ENCODE measurements around the gene SLC7A6OS. TPM values are rescaled to one million over a fixed set of nuclear protein-coding genes. Genes with fewer than 3 reads are reported as not detected.

The SLC7A6OS gene
- polyA plus RNA-seq, 1 donor (not counting 4 experiments of a cell fraction or from before 2014, with no cell fraction given): 12.6 TPM

GRCh38 chr16:68338326-68339119 is 27.8 kb upstream of the SLC7A6OS start:
- Histone ChIP-seq H2AFZ (ENCODE audit: control insufficient read depth, low read length) (no peak overlapping the region), H3K36me3 (ENCODE audit: control insufficient read depth in 2 of 2, extremely low read depth in 1 of 2, insufficient read depth in 2 of 2, low read length in 2 of 2) (peaks cover 14 to 25% of the 10 kb centered on the region in 2 experiments), H3K9ac (ENCODE audit: control insufficient read depth, extremely low read depth, insufficient read depth, low read length) (no peak overlapping the region), H3K4me2 (ENCODE audit: control insufficient read depth, extremely low read depth, insufficient read depth, low read depth, low read length) (no peak overlapping the region), H3K9me1 (ENCODE audit: control insufficient read depth, extremely low read depth, insufficient read depth, low read length) (no peaks in the 10 kb centered on the region), H3K27ac (ENCODE audit: control insufficient read depth, insufficient read depth, low read length) (no peak overlapping the region), H3K4me1 (ENCODE audit: control insufficient read depth, extremely low read depth, insufficient read depth, low read length) (peaks cover 9% of the 10 kb centered on the region), H3K27me3 (ENCODE audit: control insufficient read depth, extremely low read depth, insufficient read depth, low read length) (no peaks in the 10 kb centered on the region), H3K9me3 (ENCODE audit: control insufficient read depth, low read depth, low read length) (no peaks in the 10 kb centered on the region), H4K20me1 (ENCODE audit: control insufficient read depth, extremely low read depth, insufficient read depth, low read length) (no peaks in the 10 kb centered on the region), H3K79me2 (ENCODE audit: control insufficient read depth, insufficient read depth, low read length) (no peaks in the 10 kb centered on the region), H3K4me3 (ENCODE audit: control insufficient read depth in 2 of 3, extremely low read depth in 1 of 3, insufficient read depth in 2 of 3, low read depth in 1 of 3, low read length in 3 of 3) (no peak overlapping the region)
- TF ChIP-seq, protein P1, sequence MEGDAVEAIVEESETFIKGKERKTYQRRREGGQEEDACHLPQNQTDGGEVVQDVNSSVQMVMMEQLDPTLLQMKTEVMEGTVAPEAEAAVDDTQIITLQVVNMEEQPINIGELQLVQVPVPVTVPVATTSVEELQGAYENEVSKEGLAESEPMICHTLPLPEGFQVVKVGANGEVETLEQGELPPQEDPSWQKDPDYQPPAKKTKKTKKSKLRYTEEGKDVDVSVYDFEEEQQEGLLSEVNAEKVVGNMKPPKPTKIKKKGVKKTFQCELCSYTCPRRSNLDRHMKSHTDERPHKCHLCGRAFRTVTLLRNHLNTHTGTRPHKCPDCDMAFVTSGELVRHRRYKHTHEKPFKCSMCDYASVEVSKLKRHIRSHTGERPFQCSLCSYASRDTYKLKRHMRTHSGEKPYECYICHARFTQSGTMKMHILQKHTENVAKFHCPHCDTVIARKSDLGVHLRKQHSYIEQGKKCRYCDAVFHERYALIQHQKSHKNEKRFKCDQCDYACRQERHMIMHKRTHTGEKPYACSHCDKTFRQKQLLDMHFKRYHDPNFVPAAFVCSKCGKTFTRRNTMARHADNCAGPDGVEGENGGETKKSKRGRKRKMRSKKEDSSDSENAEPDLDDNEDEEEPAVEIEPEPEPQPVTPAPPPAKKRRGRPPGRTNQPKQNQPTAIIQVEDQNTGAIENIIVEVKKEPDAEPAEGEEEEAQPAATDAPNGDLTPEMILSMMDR (optimal IDR thresholded peaks at IDR 0.05 in 1 of 3, IDR thresholded peaks at IDR 0.05 in 1 of 3, conservative IDR thresholded peaks at IDR 0.05 in 1 of 3; ENCODE audit: extremely low read depth in 1 of 3, insufficient read depth in 2 of 3, low read length in 3 of 3): no peak
- TF ChIP-seq EZH2 (IDR thresholded peaks at IDR 0.05; ENCODE audit: low read length): no peak
- dilution Hi-C loops (cut with MboI; ENCODE audit: extremely low pct_ligation_motif_present, low sequenced_read_pairs): no loop called here
- DNase-seq (ENCODE audit: low read depth, low spot score) (no peak), FAIRE-seq (no peak)

GRCh38 chr16:68335175-68335574 is 24.4 kb upstream of the SLC7A6OS start:
- no peak overlapping the region for H3K4me3 ChIP-seq (ENCODE audit: control insufficient read depth in 2 of 3, extremely low read depth in 1 of 3, insufficient read depth in 2 of 3, low read depth in 1 of 3, low read length in 3 of 3)
- no peak for DNase-seq (ENCODE audit: low read depth, low spot score)
- H4K20me1 ChIP-seq (ENCODE audit: control insufficient read depth, extremely low read depth, insufficient read depth, low read length): no peaks in the 10 kb centered on the region
- no peak overlapping the region for H3K9ac ChIP-seq (ENCODE audit: control insufficient read depth, extremely low read depth, insufficient read depth, low read length)
- FAIRE-seq: no peak
- dilution Hi-C loops (cut with MboI; ENCODE audit: extremely low pct_ligation_motif_present, low sequenced_read_pairs): no loop called here
- no peaks in the 10 kb centered on the region for H3K9me3 ChIP-seq (ENCODE audit: control insufficient read depth, low read depth, low read length)
- no peak for TF ChIP-seq EZH2 (IDR thresholded peaks at IDR 0.05; ENCODE audit: low read length)
- TF ChIP-seq, protein P1 (optimal IDR thresholded peaks at IDR 0.05 in 1 of 3, IDR thresholded peaks at IDR 0.05 in 1 of 3, conservative IDR thresholded peaks at IDR 0.05 in 1 of 3; ENCODE audit: extremely low read depth in 1 of 3, insufficient read depth in 2 of 3, low read length in 3 of 3): no peak
- no peaks in the 10 kb centered on the region for H3K79me2 ChIP-seq (ENCODE audit: control insufficient read depth, insufficient read depth, low read length)
- H3K27me3 ChIP-seq (ENCODE audit: control insufficient read depth, extremely low read depth, insufficient read depth, low read length): no peaks in the 10 kb centered on the region
- H3K4me2 ChIP-seq (ENCODE audit: control insufficient read depth, extremely low read depth, insufficient read depth, low read depth, low read length): no peak overlapping the region
- peaks cover 12 to 17% of the 10 kb centered on the region in 2 experiments for H3K36me3 ChIP-seq (ENCODE audit: control insufficient read depth in 2 of 2, extremely low read depth in 1 of 2, insufficient read depth in 2 of 2, low read length in 2 of 2)
- H3K27ac ChIP-seq (ENCODE audit: control insufficient read depth, insufficient read depth, low read length): no peak overlapping the region
- peaks cover 11% of the 10 kb centered on the region for H3K4me1 ChIP-seq (ENCODE audit: control insufficient read depth, extremely low read depth, insufficient read depth, low read length)
- no peak overlapping the region for H2AFZ ChIP-seq (ENCODE audit: control insufficient read depth, low read length)
- no peaks in the 10 kb centered on the region for H3K9me1 ChIP-seq (ENCODE audit: control insufficient read depth, extremely low read depth, insufficient read depth, low read length)
